IPS DF 6.9 (cell line): ENCODE results near the gene THAP2.

Source experiments
- DNase-seq: peaks from one replicate; pipeline ENCODE4 v3.0.0-alpha.2; 2013; ENCODE audit warnings: low read depth, low spot score
- H3K27ac ChIP-seq: one replicate; pipeline ENCODE4 v1.5.1; 2013; ENCODE audit warnings: low read length, control low read depth
- H3K27me3 ChIP-seq: 2 replicates; pipeline ENCODE4 v1.6.1; 2013; ENCODE audit warnings: mild to moderate bottlenecking, low read length; ENCODE audit not compliant: control insufficient read depth, insufficient read depth
- H3K36me3 ChIP-seq: 2 replicates; pipeline ENCODE4 v1.6.1; 2013; ENCODE audit warnings: low read length; ENCODE audit not compliant: control insufficient read depth, insufficient read depth
- H3K4me1 ChIP-seq: 2 replicates; pipeline ENCODE4 v1.6.1; 2013; ENCODE audit warnings: low read length; ENCODE audit not compliant: control insufficient read depth, insufficient read depth
- H3K4me3 ChIP-seq: 2 replicates; pipeline ENCODE4 v1.5.1; 2013; ENCODE audit warnings: mild to moderate bottlenecking, low read length
- H3K9me3 ChIP-seq: 2 replicates; pipeline ENCODE4 v1.6.1; 2013; ENCODE audit warnings: low read length, inconsistent platforms; ENCODE audit not compliant: control insufficient read depth, insufficient read depth
- WGBS: extraction: QIAGEN DNeasy Blood & Tissue Kit; methylation state at CpG from one replicate; pipeline ENCODE4 v1.1.7; 2013; ENCODE audit warnings: mixed read lengths, missing lambda C conversion rate; ENCODE audit not compliant: insufficient read length, insufficient coverage; 5-methylcytosine and 5-hydroxymethylcytosine counted together

Gene THAP2

DNA sequence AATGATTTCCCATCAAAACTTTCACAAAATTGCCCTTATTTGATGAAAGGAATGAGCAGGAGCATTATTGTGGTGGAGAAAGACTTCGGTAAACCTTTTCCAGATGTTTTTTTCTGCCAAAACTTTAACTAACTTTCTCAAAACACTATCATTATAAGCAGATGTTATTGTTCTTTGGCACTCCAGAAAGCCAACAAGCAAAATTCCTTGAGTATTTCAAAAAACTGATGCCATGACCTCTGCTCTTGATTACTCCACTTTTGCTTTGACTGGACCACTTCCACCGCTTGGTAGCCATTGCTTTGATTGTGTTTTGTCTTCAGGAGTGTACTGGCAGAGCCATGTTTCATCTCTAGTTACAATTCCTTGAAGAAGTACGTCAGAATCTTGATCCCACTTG is 60.9 kb downstream of the THAP2 start:
- WGBS, result no CpG with 5 or more reads among the region's 3 CpGs
- H3K36me3 ChIP-seq, result no peaks in the 10 kb centered on the region
- H3K27me3 ChIP-seq, result no peaks in the 10 kb centered on the region
- H3K4me3 ChIP-seq, result no peak overlapping the region
- no peak for DNase-seq
- no peak overlapping the region for H3K27ac ChIP-seq
- no peaks in the 10 kb centered on the region for H3K4me1 ChIP-seq
- H3K9me3 ChIP-seq, result no peaks in the 10 kb centered on the region

DNA sequence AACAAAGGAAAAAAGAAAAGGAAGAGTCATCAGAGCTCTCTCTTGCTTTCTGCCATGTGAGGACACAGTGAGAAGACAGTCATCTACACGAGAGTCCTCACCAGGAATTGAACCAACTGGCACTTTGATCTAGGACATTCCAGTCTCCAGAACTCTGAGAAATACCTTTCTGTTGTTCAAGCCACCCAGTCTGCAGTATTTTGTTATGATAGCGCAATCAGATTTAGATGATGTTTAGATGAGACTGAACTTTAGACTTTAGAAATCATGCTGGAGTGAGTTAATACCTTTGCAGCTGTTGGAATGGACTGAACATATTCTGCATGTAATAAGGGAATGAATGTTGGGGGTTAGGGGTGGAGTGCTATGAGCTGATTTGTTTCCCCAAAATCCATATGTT is 62.4 kb downstream of the THAP2 start:
- no peak overlapping the region for H3K27ac ChIP-seq
- H3K36me3 ChIP-seq, result no peaks in the 10 kb centered on the region
- no peak for DNase-seq
- no peaks in the 10 kb centered on the region for H3K9me3 ChIP-seq
- WGBS, result no CpG with 5 or more reads among the region's 2 CpGs
- no peaks in the 10 kb centered on the region for H3K27me3 ChIP-seq
- no peaks in the 10 kb centered on the region for H3K4me1 ChIP-seq
- no peak overlapping the region for H3K4me3 ChIP-seq

DNA sequence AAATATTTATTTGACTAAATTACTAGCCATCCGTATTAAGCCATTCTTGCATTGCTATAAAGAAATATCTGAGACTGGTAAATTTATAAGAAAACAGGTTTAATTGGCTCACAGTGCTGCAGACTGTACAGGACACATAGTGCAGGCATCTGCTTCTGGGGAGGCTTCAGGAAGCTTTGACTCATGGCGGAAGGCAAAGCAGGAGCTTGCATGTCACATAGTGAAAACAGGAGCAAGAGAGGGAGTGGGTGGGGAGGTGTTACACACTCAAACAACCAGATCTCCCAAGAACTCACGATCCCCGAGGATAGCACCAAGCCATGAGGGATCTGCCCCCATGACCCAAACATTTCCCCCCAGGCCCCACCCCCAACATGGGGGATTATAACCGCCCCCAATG is 63.9 kb downstream of the THAP2 start:
- H3K27me3 ChIP-seq, result no peaks in the 10 kb centered on the region
- no peaks in the 10 kb centered on the region for H3K9me3 ChIP-seq
- DNase-seq, result no peak
- WGBS, result no CpG with 5 or more reads among the region's 5 CpGs
- 0 out of 2 replicates have a peak, but pooled peaks cover 1% of the 10 kb centered on the region for H3K4me1 ChIP-seq
- no peak overlapping the region for H3K4me3 ChIP-seq
- no peaks in the 10 kb centered on the region for H3K36me3 ChIP-seq
- H3K27ac ChIP-seq, result no peak overlapping the region
